ENCODE measurements around the gene RBL2. TPM values are rescaled to one million over a fixed set of nuclear protein-coding genes. Genes with fewer than 3 reads are reported as not detected.

The RBL2 gene
- total and polyA plus RNA-seq, 9 of the 15 experiments (the other 6 are each of a cell fraction or from before 2014, with no cell fraction given) = 7.8 to 76.3 (median 28.5) TPM

- TF ChIP-seq MGA (IDR thresholded peaks at IDR 0.05) (peak; percentile 58), CEBPZ (IDR thresholded peaks at IDR 0.05; ENCODE audit: borderline replicate concordance, low read depth, low read length) (peak; percentile 86), SIRT6 (IDR thresholded peaks at IDR 0.05; ENCODE audit: low read depth, low read length) (no peak), ATF3 (IDR thresholded peaks at IDR 0.05) (peak; percentile 53), ATF3 (CRISPR knock-in tag; conservative IDR thresholded peaks at IDR 0.05) (no peak), STAT6 (CRISPR knock-in tag; IDR thresholded peaks at IDR 0.05) (no peak), ARID2 (IDR thresholded peaks at IDR 0.05) (no peak), CBFA2T3 (IDR thresholded peaks at IDR 0.05) (no peak), PML (IDR thresholded peaks at IDR 0.05; ENCODE audit: low read length) (no peak)
Observed at GRCh38 chr16:53503270-53503923, 69.1 kb downstream of the RBL2 start (continued).
